ENCODE data around the gene ZNF726.
"Not testable (repeated sequence)": the region's sequence is repeated elsewhere in the genome, so short reads cannot be mapped to it uniquely, and the experiment has no call there.

The ZNF726 gene

DNA sequence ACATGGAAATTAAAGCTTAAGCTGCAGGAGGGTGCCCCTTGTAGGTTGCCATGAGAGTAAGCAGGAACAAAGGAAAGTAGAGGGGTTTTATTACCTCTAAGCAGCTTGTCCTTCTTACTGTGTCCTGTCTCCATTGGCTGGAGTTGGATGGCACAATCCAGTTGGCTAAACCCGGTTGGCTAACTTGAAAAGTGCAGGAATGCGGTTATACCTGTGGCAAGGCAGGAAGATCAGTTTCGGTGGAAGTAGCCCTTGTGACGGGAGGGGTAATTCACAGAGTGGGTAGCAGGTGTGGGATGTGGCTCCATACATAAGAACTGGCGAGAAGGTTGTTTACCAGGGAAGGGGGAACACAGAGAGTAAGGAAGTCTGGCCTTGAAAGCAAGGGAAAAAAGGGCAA, 3.2 kb downstream of the ZNF726 start:
- CTCF ChIA-PET = no interaction called here
- TF ChIP-seq NFRKB (IDR thresholded peaks at IDR 0.05) = no peak
- TF ChIP-seq LEF1 (IDR thresholded peaks at IDR 0.05; ENCODE audit: borderline replicate concordance) = no peak
- no peak for TF ChIP-seq FOXM1 (IDR thresholded peaks at IDR 0.05; ENCODE audit: borderline replicate concordance)
- TF ChIP-seq, protein P1, sequence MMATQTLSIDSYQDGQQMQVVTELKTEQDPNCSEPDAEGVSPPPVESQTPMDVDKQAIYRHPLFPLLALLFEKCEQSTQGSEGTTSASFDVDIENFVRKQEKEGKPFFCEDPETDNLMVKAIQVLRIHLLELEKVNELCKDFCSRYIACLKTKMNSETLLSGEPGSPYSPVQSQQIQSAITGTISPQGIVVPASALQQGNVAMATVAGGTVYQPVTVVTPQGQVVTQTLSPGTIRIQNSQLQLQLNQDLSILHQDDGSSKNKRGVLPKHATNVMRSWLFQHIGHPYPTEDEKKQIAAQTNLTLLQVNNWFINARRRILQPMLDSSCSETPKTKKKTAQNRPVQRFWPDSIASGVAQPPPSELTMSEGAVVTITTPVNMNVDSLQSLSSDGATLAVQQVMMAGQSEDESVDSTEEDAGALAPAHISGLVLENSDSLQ (IDR thresholded peaks at IDR 0.05) = no peak
- no peak for TF ChIP-seq ZNF384 (IDR thresholded peaks at IDR 0.05)
- no peak for TF ChIP-seq L3MBTL2 (conservative IDR thresholded peaks at IDR 0.05)
- TF ChIP-seq ELF4 (IDR thresholded peaks at IDR 0.05) = no peak
- no peak for TF ChIP-seq SP1 (IDR thresholded peaks at IDR 0.05)
- TF ChIP-seq FOXK2 (IDR thresholded peaks at IDR 0.05) = no peak
- no peak for TF ChIP-seq CTBP1 (IDR thresholded peaks at IDR 0.05; ENCODE audit: borderline replicate concordance)
- no peak for TF ChIP-seq TARDBP (IDR thresholded peaks at IDR 0.05)
- DNase-seq (ENCODE audit: extremely low spot score) = no peak
- POLR2A ChIA-PET = no interaction called here

DNA sequence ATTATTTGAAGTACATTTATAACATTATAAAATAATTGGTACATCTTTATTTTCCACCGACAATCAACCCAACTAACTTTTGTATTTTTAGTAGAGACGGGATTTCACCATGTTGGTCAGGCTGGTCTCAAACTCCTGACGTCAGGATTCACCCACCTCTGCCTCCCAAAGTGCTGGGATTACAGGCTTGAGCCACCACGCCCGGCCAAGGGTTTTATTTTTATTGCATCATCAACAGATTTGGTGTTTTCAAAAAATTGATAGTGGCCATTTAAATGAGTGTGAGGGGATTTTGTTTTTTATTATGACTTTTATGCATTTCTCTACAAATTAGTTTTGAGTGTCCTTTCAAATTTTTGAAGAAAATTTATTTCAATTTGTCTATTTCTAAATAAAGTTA, 10.6 kb downstream of the ZNF726 start:
- POLR2A ChIA-PET = no interaction called here

DNA sequence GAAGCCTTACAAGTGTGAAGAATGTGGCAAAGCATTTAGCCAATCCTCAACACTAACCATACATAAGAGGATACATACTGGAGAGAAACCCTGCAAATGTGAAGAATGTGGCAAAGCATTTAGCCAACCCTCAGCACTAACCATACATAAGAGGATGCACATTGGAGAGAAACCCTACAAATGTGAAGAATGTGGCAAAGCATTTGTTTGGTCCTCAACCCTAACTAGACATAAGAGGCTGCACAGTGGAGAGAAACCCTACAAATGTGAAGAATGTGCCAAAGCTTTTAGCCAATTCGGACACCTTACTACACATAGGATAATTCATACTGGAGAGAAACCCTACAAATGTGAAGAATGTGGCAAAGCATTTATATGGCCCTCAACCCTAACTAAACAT, 18.2 kb downstream of the ZNF726 start:
- POLR2A ChIA-PET = no interaction called here
- DNase-seq (ENCODE audit: extremely low spot score) = no peak
- CTCF ChIA-PET = no interaction called here
- TF ChIP-seq SP1 (IDR thresholded peaks at IDR 0.05) (no peak), ELF4 (IDR thresholded peaks at IDR 0.05) (no peak)

More for the DNA sequence above, 10.6 kb downstream of the ZNF726 start:
- DNase-seq (ENCODE audit: extremely low spot score) = no peak
- TF ChIP-seq ELF4 (IDR thresholded peaks at IDR 0.05) (no peak), FOXK2 (IDR thresholded peaks at IDR 0.05) (no peak), LEF1 (IDR thresholded peaks at IDR 0.05; ENCODE audit: borderline replicate concordance) (no peak), SUZ12 (IDR thresholded peaks at IDR 0.05) (no peak), ARNT (IDR thresholded peaks at IDR 0.05) (no peak), ZNF384 (IDR thresholded peaks at IDR 0.05) (no peak), FOXM1 (IDR thresholded peaks at IDR 0.05; ENCODE audit: borderline replicate concordance) (no peak), HDGF (IDR thresholded peaks at IDR 0.05; ENCODE audit: borderline replicate concordance) (no peak), SP1 (IDR thresholded peaks at IDR 0.05) (no peak), TARDBP (IDR thresholded peaks at IDR 0.05) (no peak), BHLHE40 (IDR thresholded peaks at IDR 0.05; ENCODE audit: borderline replicate concordance) (no peak), L3MBTL2 (conservative IDR thresholded peaks at IDR 0.05) (no peak), FOXA1 (IDR thresholded peaks at IDR 0.05) (no peak), CTBP1 (IDR thresholded peaks at IDR 0.05; ENCODE audit: borderline replicate concordance) (no peak), NFRKB (IDR thresholded peaks at IDR 0.05) (no peak)
- TF ChIP-seq, protein P1 (IDR thresholded peaks at IDR 0.05) = no peak
- CTCF ChIA-PET = no interaction called here

DNA sequence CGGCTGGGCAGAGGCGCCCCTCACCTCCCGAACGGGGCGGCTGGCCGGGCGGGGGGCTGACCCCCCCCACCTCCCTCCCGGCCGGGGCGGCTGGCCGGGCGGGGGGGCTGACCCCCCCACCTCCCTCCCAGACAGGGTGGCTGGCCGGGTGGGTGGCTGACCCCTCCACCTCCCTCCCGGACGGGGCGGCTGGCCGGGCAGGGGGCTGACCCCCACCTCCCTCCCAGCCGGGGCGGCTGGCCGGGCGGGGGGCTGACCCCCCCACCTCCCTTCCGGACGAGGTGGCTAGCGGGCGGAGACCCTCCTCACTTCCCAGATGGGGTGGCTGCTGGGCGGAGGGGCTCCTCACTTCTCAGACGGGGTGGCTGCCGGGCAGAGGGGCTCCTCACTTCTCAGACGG, 22.3 kb downstream of the ZNF726 start:
- DNase-seq (ENCODE audit: extremely low spot score); CTCF ChIA-PET; POLR2A ChIA-PET: not testable (repeated sequence)

DNA sequence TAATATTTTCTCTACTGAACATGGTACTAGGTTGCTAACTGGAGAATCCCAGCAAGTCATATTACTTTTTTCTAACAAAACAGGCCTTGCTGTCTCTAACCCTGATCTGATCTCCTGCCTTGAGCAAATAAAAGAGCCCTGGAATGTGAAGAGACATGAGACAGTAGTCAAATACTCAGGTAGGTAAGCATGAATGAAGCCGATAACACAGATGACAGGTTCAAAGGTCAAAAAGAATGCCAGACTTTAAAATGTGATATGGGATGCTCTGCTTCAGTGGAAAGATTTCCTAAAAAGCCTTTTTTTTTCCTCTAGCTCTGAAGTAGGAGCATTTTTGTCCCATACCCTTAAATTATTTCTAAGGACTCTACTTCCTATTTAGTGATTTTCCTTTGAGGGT, 28.7 kb downstream of the ZNF726 start:
- CTCF ChIA-PET = no interaction called here
- TF ChIP-seq ARNT (IDR thresholded peaks at IDR 0.05) (no peak), ZNF384 (IDR thresholded peaks at IDR 0.05) (no peak), FOXA1 (IDR thresholded peaks at IDR 0.05) (no peak)
- POLR2A ChIA-PET = no interaction called here
- no peak for DNase-seq (ENCODE audit: extremely low spot score)

DNA sequence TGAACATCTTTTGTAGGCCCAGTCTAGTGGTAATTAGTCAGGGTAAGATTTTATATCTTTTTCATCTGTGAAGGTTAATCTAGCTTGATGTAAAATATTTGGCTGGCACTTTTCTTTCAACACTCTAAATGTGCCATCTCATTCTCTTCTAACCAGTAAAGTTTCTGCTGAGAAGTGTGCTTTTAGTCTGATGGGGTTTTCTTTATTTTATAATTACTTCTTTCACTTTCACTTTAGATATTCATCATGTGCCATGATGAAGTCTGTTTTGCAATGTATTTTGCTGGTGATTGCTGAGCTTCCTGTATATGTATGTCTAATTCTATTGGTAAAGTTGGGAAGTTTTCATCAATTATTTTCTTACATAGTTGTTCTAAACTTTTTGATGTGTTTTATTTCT, 31.9 kb downstream of the ZNF726 start:
- TF ChIP-seq, protein P1 (IDR thresholded peaks at IDR 0.05) = no peak
- no peak for TF ChIP-seq SUZ12 (IDR thresholded peaks at IDR 0.05)
- TF ChIP-seq HDGF (IDR thresholded peaks at IDR 0.05; ENCODE audit: borderline replicate concordance) = no peak
- no peak for TF ChIP-seq SP1 (IDR thresholded peaks at IDR 0.05)
- no peak for TF ChIP-seq BHLHE40 (IDR thresholded peaks at IDR 0.05; ENCODE audit: borderline replicate concordance)
- no peak for TF ChIP-seq NFRKB (IDR thresholded peaks at IDR 0.05)
- no peak for TF ChIP-seq ZNF384 (IDR thresholded peaks at IDR 0.05)
- TF ChIP-seq FOXM1 (IDR thresholded peaks at IDR 0.05; ENCODE audit: borderline replicate concordance) = no peak
- no peak for TF ChIP-seq LEF1 (IDR thresholded peaks at IDR 0.05; ENCODE audit: borderline replicate concordance)
- TF ChIP-seq ARNT (IDR thresholded peaks at IDR 0.05) = no peak
- no peak for TF ChIP-seq CTBP1 (IDR thresholded peaks at IDR 0.05; ENCODE audit: borderline replicate concordance)
- no peak for TF ChIP-seq ELF4 (IDR thresholded peaks at IDR 0.05)
- no peak for TF ChIP-seq TARDBP (IDR thresholded peaks at IDR 0.05)
- TF ChIP-seq L3MBTL2 (conservative IDR thresholded peaks at IDR 0.05) = no peak
- DNase-seq (ENCODE audit: extremely low spot score) = no peak
- CTCF ChIA-PET = no interaction called here
- POLR2A ChIA-PET = no interaction called here

DNA sequence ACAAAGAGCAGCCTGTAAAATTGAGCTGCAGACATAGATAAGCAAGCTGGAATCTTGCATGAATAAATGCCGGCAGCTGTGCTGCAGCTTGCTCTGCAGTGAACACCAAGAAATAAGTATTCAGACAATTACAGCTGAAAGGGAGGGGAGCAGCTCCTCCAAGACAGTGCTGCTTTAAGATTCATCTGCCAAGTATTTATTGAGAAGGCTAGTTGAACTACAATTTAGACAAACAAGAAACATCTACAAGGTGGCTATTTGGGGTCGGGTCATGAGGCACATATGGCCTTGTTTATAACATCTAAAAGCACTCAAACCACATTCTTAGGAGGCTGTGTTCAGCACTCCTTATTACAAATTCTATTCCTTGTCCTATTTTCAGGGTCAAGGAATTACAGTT, 34.9 kb downstream of the ZNF726 start:
- no peak for TF ChIP-seq FOXK2 (IDR thresholded peaks at IDR 0.05)
- DNase-seq (ENCODE audit: extremely low spot score) = no peak
- ChIA-PET POLR2A (no interaction called here), CTCF (no interaction called here)

DNA sequence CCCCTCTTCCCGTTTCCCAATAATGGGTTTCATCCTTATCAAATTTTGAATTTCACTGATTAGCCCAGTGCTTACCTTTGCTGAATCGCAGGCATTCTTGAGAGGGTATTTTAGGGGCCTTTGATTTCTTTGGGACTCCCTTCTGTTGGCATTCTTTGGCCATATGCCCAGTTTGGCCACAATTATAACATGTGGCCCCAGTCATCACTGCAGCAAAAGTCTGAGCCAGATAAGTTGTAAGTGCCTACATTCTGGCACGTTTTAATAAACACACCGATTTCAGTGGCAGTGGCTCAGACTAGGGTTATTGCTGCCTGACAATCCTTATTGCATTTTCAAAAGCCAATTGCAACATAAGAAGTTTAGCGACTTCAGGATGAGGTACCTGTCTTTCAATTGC, 41.4 kb downstream of the ZNF726 start:
- CTCF ChIA-PET = no interaction called here
- POLR2A ChIA-PET = no interaction called here
- no peak for DNase-seq (ENCODE audit: extremely low spot score)
- TF ChIP-seq L3MBTL2 (conservative IDR thresholded peaks at IDR 0.05) (no peak), TARDBP (IDR thresholded peaks at IDR 0.05) (no peak), LEF1 (IDR thresholded peaks at IDR 0.05; ENCODE audit: borderline replicate concordance) (no peak), ARNT (IDR thresholded peaks at IDR 0.05) (no peak), CTBP1 (IDR thresholded peaks at IDR 0.05; ENCODE audit: borderline replicate concordance) (no peak), BHLHE40 (IDR thresholded peaks at IDR 0.05; ENCODE audit: borderline replicate concordance) (no peak), ELF4 (IDR thresholded peaks at IDR 0.05) (no peak), HDGF (IDR thresholded peaks at IDR 0.05; ENCODE audit: borderline replicate concordance) (no peak), SUZ12 (IDR thresholded peaks at IDR 0.05) (no peak), FOXM1 (IDR thresholded peaks at IDR 0.05; ENCODE audit: borderline replicate concordance) (no peak), ZNF384 (IDR thresholded peaks at IDR 0.05) (no peak), NFRKB (IDR thresholded peaks at IDR 0.05) (no peak), FOXK2 (IDR thresholded peaks at IDR 0.05) (no peak), SP1 (IDR thresholded peaks at IDR 0.05) (no peak), FOXA1 (IDR thresholded peaks at IDR 0.05) (no peak)
- TF ChIP-seq, protein P1 (IDR thresholded peaks at IDR 0.05) = no peak
